GM21515 (cell line): ENCODE measurements around the gene UBE2V1.
A peak's percentile ranks its signal among the peaks of the same experiment; 100 is the strongest.
"Not testable (repeated sequence)": the region's sequence is repeated elsewhere in the genome, so short reads cannot be mapped to it uniquely, and the experiment has no call there.

Experiments
- ATAC-seq: cut with Tn5 transposase; IDR thresholded peaks from one replicate; pipeline ENCODE4 v1.9.1; 2021; ENCODE audit not compliant: unreplicated experiment

The UBE2V1 gene

GRCh38 chr20:50115591-50116367 is 2.8 kb upstream of the UBE2V1 start:
- peak; percentile 67 for ATAC-seq

GRCh38 chr20:50115041-50115512 is 2.1 kb upstream of the UBE2V1 start:
- no peak for ATAC-seq

GRCh38 chr20:50113420-50114224 is 672 bp upstream of the UBE2V1 start:
- ATAC-seq = no peak

- no peak for ATAC-seq
Observed at GRCh38 chr20:50111829-50112495, 988 bp downstream of the UBE2V1 start.

- no peak for ATAC-seq
Observed at GRCh38 chr20:50111120-50111828, 1.7 kb downstream of the UBE2V1 start.

- ATAC-seq = no peak
Observed at GRCh38 chr20:50110141-50111047, 2.6 kb downstream of the UBE2V1 start.

- no peak for ATAC-seq
Observed at GRCh38 chr20:50108556-50109235, 4.3 kb downstream of the UBE2V1 start.

- no peak for ATAC-seq
Observed at GRCh38 chr20:50107796-50108331, 5.1 kb downstream of the UBE2V1 start.

- no peak for ATAC-seq
Observed at GRCh38 chr20:50107086-50107660, 5.8 kb downstream of the UBE2V1 start.

- not testable (repeated sequence) for ATAC-seq
Observed at GRCh38 chr20:50106669-50107068, 6.3 kb downstream of the UBE2V1 start.

GRCh38 chr20:50103464-50104107 is 9.4 kb downstream of the UBE2V1 start:
- not testable (repeated sequence) for ATAC-seq

- not testable (repeated sequence) for ATAC-seq
Observed at GRCh38 chr20:50102551-50102950, 10.4 kb downstream of the UBE2V1 start.

- ATAC-seq = no peak
Observed at GRCh38 chr20:50101887-50102286, 11.1 kb downstream of the UBE2V1 start.

GRCh38 chr20:50101281-50101680 is 11.7 kb downstream of the UBE2V1 start:
- ATAC-seq = no peak

GRCh38 chr20:50100552-50100951 is 12.4 kb downstream of the UBE2V1 start:
- no peak for ATAC-seq

- ATAC-seq = no peak
Observed at GRCh38 chr20:50099565-50099991, 13.4 kb downstream of the UBE2V1 start.

- ATAC-seq = no peak
Observed at GRCh38 chr20:50099113-50099512, 13.8 kb downstream of the UBE2V1 start.

GRCh38 chr20:50098259-50098658 is 14.7 kb downstream of the UBE2V1 start:
- ATAC-seq = no peak
